Endothelial cell of umbilical vein (primary cell): ENCODE data around the gene CCBE1. TPM values are rescaled to one million over a fixed set of nuclear protein-coding genes. Genes with fewer than 3 reads are reported as not detected.

ENCODE experiments used
- BruUV-seq: library from RNA; stranded (reverse); fragments of 400-500 nt; replicated peaks from 2 replicates; lab custom pipeline; 2021; lab: Mats Ljungman, UMichigan
- CTCF ChIA-PET: fragments of 300-600, 350-600 bp; sonication (Branson Sonifier 250); formaldehyde crosslinking; loops from one replicate; lab custom pipeline; 2021; ENCODE audit warnings: antibody characterized with exemption, inconsistent platforms; lab: Charles Lee
- POLR2A ChIA-PET: fragments of 300-600, 350-600 bp; sonication (Branson Sonifier 250); formaldehyde crosslinking; loops from one replicate; lab custom pipeline; 2021; ENCODE audit warnings: antibody characterized with exemption, inconsistent platforms; lab: Charles Lee
- DNase-seq: peaks from one replicate; pipeline ENCODE4 v3.0.0-alpha.2; 2011; ENCODE audit warnings: low read depth, low spot score
- FAIRE-seq: peaks from 2 replicates; lab custom pipeline; 2011; peaks lifted over from hg19 to GRCh38; lab: Jason Lieb, UNC
- H2AFZ ChIP-seq: 2 replicates; pipeline ENCODE4 v1.6.0; 2012; ENCODE audit warnings: low read depth, low read length, control low read depth, inconsistent platforms
- H3K27ac ChIP-seq: 2 replicates; pipeline ENCODE4 v1.5.1; 2011; ENCODE audit warnings: low read depth, mild to moderate bottlenecking, control low read depth, low read length, moderate library complexity; ENCODE audit not compliant: insufficient read depth
- H3K27me3 ChIP-seq, 2 experiments: 2 replicates each; pipeline versions ENCODE4 v1.6.0 to v1.6.1; 2011; ENCODE audit warnings: low read length in 2 of 2, mixed read lengths in 1 of 2; ENCODE audit not compliant: control insufficient read depth in 2 of 2, insufficient read depth in 2 of 2
- H3K36me3 ChIP-seq, 2 experiments: 2 replicates in 1 of 2; 3 replicates in 1 of 2; pipeline ENCODE4 v1.5.1; 2011; ENCODE audit warnings: low read length in 2 of 2, mild to moderate bottlenecking in 1 of 2, moderate library complexity in 1 of 2; ENCODE audit not compliant: control insufficient read depth in 2 of 2, insufficient read depth in 2 of 2; ENCODE audit errors: extremely low read depth in 1 of 2
- H3K4me1 ChIP-seq: 3 replicates; pipeline ENCODE4 v1.5.1; 2011; ENCODE audit warnings: mild to moderate bottlenecking, low read length; ENCODE audit not compliant: control insufficient read depth, insufficient read depth; ENCODE audit errors: extremely low read depth
- H3K4me2 ChIP-seq: 2 replicates; pipeline ENCODE4 v1.6.1; 2011; ENCODE audit warnings: low read length, control low read depth, mixed read lengths; ENCODE audit not compliant: insufficient read depth
- H3K4me3 ChIP-seq, 3 experiments: fragments of 200-600 bp in 1 of 3; sonication (generic), shearing (Covaris generic) in 1 of 3; replicated peaks in 1 of 3; 2 replicates each; pipeline ENCODE4 v1.5.1; 2011 to 2016; ENCODE audit warnings: control low read depth in 3 of 3, low read length in 3 of 3, mild to moderate bottlenecking in 2 of 3, inconsistent platforms in 1 of 3, low read depth in 1 of 3, moderate library complexity in 1 of 3; ENCODE audit not compliant: insufficient read depth in 1 of 3
- H3K79me2 ChIP-seq: 2 replicates; pipeline ENCODE4 v1.6.0; 2012; ENCODE audit warnings: low read length, inconsistent platforms; ENCODE audit not compliant: control insufficient read depth, insufficient read depth
- H3K9ac ChIP-seq: replicated peaks from 2 replicates; pipeline ENCODE3; 2011; ENCODE audit warnings: low read length, control low read depth; ENCODE audit not compliant: insufficient read depth; ENCODE audit errors: extremely low read depth
- H3K9me1 ChIP-seq: replicated peaks from 3 replicates; pipeline ENCODE4 v1.6.0; 2011; ENCODE audit warnings: mild to moderate bottlenecking, low read length; ENCODE audit not compliant: control insufficient read depth, insufficient read depth; ENCODE audit errors: extremely low read depth
- H3K9me3 ChIP-seq: replicated peaks from 2 replicates; pipeline ENCODE4 v1.5.1; 2012; ENCODE audit warnings: low read length, inconsistent platforms; ENCODE audit not compliant: control insufficient read depth, insufficient read depth
- H4K20me1 ChIP-seq: replicated peaks from 2 replicates; pipeline ENCODE3; 2011; ENCODE audit warnings: mild to moderate bottlenecking, low read length; ENCODE audit not compliant: control insufficient read depth, insufficient read depth; ENCODE audit errors: extremely low read depth
- EZH2 ChIP-seq: IDR thresholded peaks from 2 replicates; pipeline ENCODE4 v1.6.1; 2012; ENCODE audit warnings: borderline replicate concordance, low read depth, mild to moderate bottlenecking, moderate library complexity, low read length, inconsistent platforms; ENCODE audit not compliant: severe bottlenecking
- FOS ChIP-seq: IDR thresholded peaks from 2 replicates; pipeline ENCODE4 v1.6.1; 2011; ENCODE audit warnings: mild to moderate bottlenecking, low read length, moderate library complexity, borderline replicate concordance; ENCODE audit not compliant: insufficient read depth
- GATA2 ChIP-seq: IDR thresholded peaks from 2 replicates; pipeline ENCODE4 v1.7.0; 2011; ENCODE audit warnings: low read depth, mild to moderate bottlenecking, moderate library complexity, mixed read lengths, low read length; ENCODE audit not compliant: insufficient read length, insufficient read depth
- JUN ChIP-seq: IDR thresholded peaks from 2 replicates; pipeline ENCODE4 v1.6.1; 2011; ENCODE audit warnings: borderline replicate concordance, low read depth; ENCODE audit not compliant: insufficient read length, insufficient read depth
- MYC ChIP-seq: IDR thresholded peaks from one replicate; pipeline ENCODE4 v1.6.1; 2011; ENCODE audit warnings: mild to moderate bottlenecking, low read depth, low read length
- POLR2AphosphoS5 ChIP-seq: IDR thresholded peaks from 2 replicates; pipeline ENCODE4 v1.6.1; 2012; ENCODE audit warnings: low read depth, mild to moderate bottlenecking, control low read depth, low read length, moderate library complexity; ENCODE audit not compliant: insufficient read depth
- dilution Hi-C: fragments of 300-500 bp; cut with MboI; formaldehyde crosslinking; loops from one replicate; pipeline ENCODE4 v1.15.0; 2019; ENCODE audit warnings: low sequenced_read_pairs; ENCODE audit not compliant: extremely low pct_ligation_motif_present
- intact Hi-C: fragments of 100-400 bp; cut with micrococcal nuclease; formaldehyde crosslinking; loops from one replicate; pipeline ENCODE4 v1.10.0; 2022
- polyA plus RNA-seq, 4 experiments: library from polyadenylated mRNA; depleted of rRNA in 3 of 4; stranded (reverse) in 3 of 4; unstranded in 1 of 4; fragments of >200 nt; gene quantifications; 2 replicates each; pipeline versions ENCODE4 v1.2.1 to v1.2.3, GENCODE V29; 2011 to 2012; ENCODE audit warnings: missing spikeins in 1 of 4
- total RNA-seq: library from RNA; stranded (reverse); gene quantifications from 2 replicates; pipeline ENCODE4 v1.2.3, GENCODE V29; 2021
- TF ChIP-seq, protein P1 (sequence below): IDR thresholded peaks from 2 replicates; pipeline ENCODE4 v1.6.1; 2011; ENCODE audit not compliant: insufficient read depth, insufficient read length

Gene CCBE1
- total and polyA plus RNA-seq, 2 donors (not counting 3 experiments of a cell fraction or from before 2014, with no cell fraction given) = 0.04 TPM; not detected in 1

DNA sequence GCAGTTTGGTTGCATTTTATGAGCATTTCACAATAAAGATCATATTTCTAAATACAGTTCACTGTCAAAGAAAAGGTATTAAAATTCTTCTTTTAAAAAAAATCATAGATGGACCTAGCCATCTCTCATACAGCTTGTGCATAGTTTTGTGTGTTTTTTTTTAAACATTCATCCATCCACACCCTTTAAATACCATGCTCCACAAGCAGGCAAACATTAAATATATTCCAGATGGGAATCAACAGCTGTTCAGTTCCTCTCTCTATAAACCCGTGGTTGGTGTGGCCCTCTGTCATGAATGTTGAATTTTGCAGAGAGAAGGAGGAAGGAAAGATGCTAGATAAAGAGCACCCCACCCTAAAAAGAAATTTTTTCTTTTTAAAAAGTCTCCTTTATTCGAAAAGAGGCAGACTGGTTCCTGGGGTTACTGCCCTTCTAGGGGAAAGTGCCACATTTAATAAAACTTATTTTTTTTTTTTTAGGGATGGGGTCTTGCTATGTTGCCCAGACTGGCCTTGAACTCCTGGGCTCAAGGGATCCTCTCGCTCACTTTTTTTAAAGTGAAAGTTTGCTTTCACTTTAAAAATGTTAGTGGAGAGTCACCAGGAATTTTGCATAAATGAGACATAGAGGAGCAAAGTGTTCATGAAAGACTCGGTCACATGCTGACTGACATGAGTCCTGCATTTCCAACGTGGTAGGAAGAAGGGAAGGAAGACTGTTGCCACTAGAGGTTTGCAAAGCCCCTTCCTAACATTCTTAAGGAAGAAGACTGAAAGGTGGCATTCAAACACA lies 264.2 kb downstream of the CCBE1 start:
- CTCF ChIA-PET = no interaction called here
- H3K9me1 ChIP-seq = no peaks in the 10 kb centered on the region
- no peaks in the 10 kb centered on the region for H3K79me2 ChIP-seq
- H3K4me2 ChIP-seq = no peak overlapping the region
- H3K9ac ChIP-seq = no peak overlapping the region
- no peaks in the 10 kb centered on the region for H3K4me1 ChIP-seq
- no peaks in the 10 kb centered on the region for H3K36me3 ChIP-seq
- no peaks in the 10 kb centered on the region for H4K20me1 ChIP-seq
- no peak overlapping the region for H3K4me3 ChIP-seq
- H3K27ac ChIP-seq = no peak overlapping the region
- intact Hi-C loops = no loop called here
- H3K9me3 ChIP-seq = no peaks in the 10 kb centered on the region
- no peaks in the 10 kb centered on the region for H3K27me3 ChIP-seq
- BruUV-seq = no TSS peak
- POLR2A ChIA-PET = no interaction called here
- no peak overlapping the region for H2AFZ ChIP-seq
- DNase-seq (no peak), FAIRE-seq (no peak)
- dilution Hi-C loops = no loop called here
- TF ChIP-seq, protein P1, sequence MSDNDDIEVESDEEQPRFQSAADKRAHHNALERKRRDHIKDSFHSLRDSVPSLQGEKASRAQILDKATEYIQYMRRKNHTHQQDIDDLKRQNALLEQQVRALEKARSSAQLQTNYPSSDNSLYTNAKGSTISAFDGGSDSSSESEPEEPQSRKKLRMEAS = no peak
- TF ChIP-seq GATA2 = no peak
- TF ChIP-seq FOS = no peak
- no peak for TF ChIP-seq EZH2
- no peak for TF ChIP-seq MYC
- TF ChIP-seq POLR2AphosphoS5 = no peak
- TF ChIP-seq JUN = no peak
